ENCODE data around the gene MGAT4A.

The MGAT4A gene

GRCh38 chr2:98648451-98648850, 82.5 kb downstream of the MGAT4A start:
- Mint-ChIP-seq H3K4me1 (peaks cover 47% of the 10 kb centered on the region), H3K36me3 (peaks cover 34% of the 10 kb centered on the region), H3K9me3 (no peaks in the 10 kb centered on the region), H3K4me3 (no peak overlapping the region), H3K27me3 (no peaks in the 10 kb centered on the region), H3K27ac (no peak overlapping the region)
- peak; percentile 56 for ATAC-seq

DNA sequence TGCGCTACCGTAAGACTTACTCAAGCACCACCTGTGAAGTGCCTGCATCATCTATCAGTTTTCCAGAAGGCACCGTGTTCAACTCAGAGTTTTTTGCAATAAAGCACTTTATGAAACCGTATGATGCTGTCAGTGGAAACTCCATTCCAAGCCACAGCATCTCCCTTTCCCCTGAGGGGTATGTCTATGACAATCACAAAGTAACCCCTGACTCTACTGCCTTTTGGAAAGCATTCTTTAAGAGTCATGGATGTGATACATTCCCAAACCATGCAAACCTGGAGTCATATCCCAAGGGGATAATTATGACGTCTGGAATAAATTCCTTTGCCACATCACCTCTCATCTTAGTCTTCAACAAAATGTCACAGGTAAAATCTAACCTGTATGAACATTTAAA, 83.3 kb downstream of the MGAT4A start:
- Mint-ChIP-seq H3K27me3 (no peaks in the 10 kb centered on the region), H3K36me3 (peaks cover 28% of the 10 kb centered on the region), H3K4me1 (peaks cover 40% of the 10 kb centered on the region), H3K27ac (no peak overlapping the region), H3K4me3 (no peak overlapping the region), H3K9me3 (no peaks in the 10 kb centered on the region)
- no peak for ATAC-seq

DNA sequence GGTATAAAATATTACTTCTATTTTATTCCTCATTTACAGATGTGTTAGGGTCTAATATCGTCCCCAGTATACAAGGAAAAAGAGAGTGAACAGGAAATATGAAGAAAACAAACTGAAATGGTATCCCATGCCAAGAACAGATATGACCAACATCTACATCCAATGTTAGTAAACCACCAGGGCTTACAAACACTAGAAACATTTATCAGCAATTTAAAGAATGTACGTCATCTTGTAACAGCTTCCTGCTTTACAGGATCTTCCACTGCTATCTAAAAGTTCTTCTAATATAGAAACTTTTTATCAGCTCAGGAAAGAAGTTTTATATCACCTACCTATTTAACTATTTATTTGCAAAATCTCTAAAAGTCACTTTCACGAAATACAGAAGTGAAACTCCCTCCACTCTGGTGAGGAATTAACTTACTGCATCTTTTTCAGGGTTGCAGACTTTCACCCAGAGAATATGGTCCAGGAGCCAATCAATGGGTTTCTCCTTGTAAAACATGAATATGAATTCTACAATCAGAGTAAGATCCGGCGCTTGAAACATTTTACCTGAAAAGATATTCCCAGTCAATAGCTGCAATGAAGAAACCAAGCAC, 87.3 kb downstream of the MGAT4A start:
- no peak for ATAC-seq
- Mint-ChIP-seq H3K27me3 (no peaks in the 10 kb centered on the region), H3K4me1 (peaks cover 7% of the 10 kb centered on the region), H3K27ac (no peak overlapping the region), H3K36me3 (peaks cover 12% of the 10 kb centered on the region), H3K4me3 (no peak overlapping the region), H3K9me3 (no peaks in the 10 kb centered on the region)

DNA sequence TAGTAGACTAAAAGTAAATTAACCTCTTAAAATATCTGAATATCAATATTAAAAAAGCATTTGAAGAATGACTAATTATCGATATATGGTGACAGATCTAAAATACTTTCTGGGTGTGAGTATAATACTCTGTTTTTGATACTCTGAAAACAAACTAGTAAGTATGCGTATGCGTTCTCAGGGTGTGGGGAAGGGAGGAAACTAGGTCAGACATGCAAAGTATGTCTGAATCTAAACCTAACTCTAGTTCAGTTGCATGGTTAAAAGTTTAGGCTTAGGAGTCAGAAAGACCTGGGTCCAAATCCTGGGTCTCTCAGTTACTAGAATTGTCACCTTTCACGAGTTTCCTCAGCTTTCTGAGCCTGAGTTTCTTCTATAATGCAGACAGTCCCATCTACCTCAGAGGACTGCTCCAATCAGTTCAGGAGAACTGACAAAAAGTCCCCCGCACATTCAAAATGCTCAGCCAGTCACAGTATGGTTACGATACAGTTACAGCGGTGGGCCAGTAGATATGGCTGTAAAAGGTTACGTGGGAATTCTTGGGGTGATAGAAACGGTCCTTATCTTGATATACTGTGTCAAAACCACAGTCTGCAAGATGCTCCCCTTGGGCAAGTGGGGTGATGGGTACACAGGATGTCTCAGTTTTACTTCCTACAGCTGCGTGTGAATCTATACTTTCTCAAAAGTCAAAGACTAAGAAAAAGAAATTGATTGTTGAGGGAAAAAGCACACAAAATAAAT, 93.4 kb downstream of the MGAT4A start:
- ATAC-seq, result peak; percentile 91
- Mint-ChIP-seq H3K27me3 (no peaks in the 10 kb centered on the region), H3K27ac (peak overlapping the region; percentile 87), H3K36me3 (peaks cover 23% of the 10 kb centered on the region), H3K9me3 (no peaks in the 10 kb centered on the region), H3K4me1 (peaks cover 7% of the 10 kb centered on the region), H3K4me3 (peak overlapping the region; percentile 27)

- H3K36me3 Mint-ChIP-seq, result peaks cover 27% of the 10 kb centered on the region
- peak overlapping the region; percentile 25 for H3K27ac Mint-ChIP-seq
- H3K4me1 Mint-ChIP-seq, result peaks cover 7% of the 10 kb centered on the region
- no peaks in the 10 kb centered on the region for H3K27me3 Mint-ChIP-seq
- no peaks in the 10 kb centered on the region for H3K9me3 Mint-ChIP-seq
- no peak overlapping the region for H3K4me3 Mint-ChIP-seq
- no peak for ATAC-seq
Observed at GRCh38 chr2:98634406-98635092, 96.4 kb downstream of the MGAT4A start.

GRCh38 chr2:98632351-98632750, 98.6 kb downstream of the MGAT4A start:
- Mint-ChIP-seq H3K4me1 (peaks cover under 1% of the 10 kb centered on the region), H3K27ac (no peak overlapping the region), H3K27me3 (no peaks in the 10 kb centered on the region), H3K4me3 (no peak overlapping the region), H3K9me3 (no peaks in the 10 kb centered on the region), H3K36me3 (peaks cover 27% of the 10 kb centered on the region)
- no peak for ATAC-seq

DNA sequence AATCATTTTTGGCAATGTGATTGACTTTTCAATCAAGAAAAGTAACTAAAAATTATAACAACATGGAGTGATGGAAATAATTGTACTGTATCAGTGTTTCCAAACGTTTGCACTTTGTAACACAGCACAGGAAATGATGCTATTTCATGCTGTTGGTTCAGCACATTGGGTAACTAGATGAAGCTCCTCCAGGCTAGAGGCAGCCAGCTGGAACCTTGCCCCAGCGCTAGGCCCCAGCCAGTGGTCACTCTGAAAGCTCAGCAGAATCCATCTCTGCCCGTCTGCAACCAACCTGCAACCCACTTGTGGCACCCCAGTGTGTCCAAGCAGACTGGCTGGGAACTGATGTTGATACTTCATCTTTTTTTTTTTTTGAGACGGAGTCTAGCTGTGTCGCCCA, 107.3 kb downstream of the MGAT4A start:
- H3K36me3 Mint-ChIP-seq, result peaks cover 7% of the 10 kb centered on the region
- no peaks in the 10 kb centered on the region for H3K27me3 Mint-ChIP-seq
- no peak overlapping the region for H3K27ac Mint-ChIP-seq
- no peak overlapping the region for H3K4me3 Mint-ChIP-seq
- H3K9me3 Mint-ChIP-seq, result no peaks in the 10 kb centered on the region
- H3K4me1 Mint-ChIP-seq, result no peaks in the 10 kb centered on the region
- ATAC-seq, result no peak

- peaks cover 42% of the 10 kb centered on the region for H3K36me3 Mint-ChIP-seq
- no peaks in the 10 kb centered on the region for H3K9me3 Mint-ChIP-seq
- no peak overlapping the region for H3K27ac Mint-ChIP-seq
- ATAC-seq, result no peak
- H3K4me1 Mint-ChIP-seq, result peaks cover 26% of the 10 kb centered on the region
- H3K4me3 Mint-ChIP-seq, result no peak overlapping the region
- H3K27me3 Mint-ChIP-seq, result no peaks in the 10 kb centered on the region
Observed at GRCh38 chr2:98617149-98617548, 113.8 kb downstream of the MGAT4A start.

DNA sequence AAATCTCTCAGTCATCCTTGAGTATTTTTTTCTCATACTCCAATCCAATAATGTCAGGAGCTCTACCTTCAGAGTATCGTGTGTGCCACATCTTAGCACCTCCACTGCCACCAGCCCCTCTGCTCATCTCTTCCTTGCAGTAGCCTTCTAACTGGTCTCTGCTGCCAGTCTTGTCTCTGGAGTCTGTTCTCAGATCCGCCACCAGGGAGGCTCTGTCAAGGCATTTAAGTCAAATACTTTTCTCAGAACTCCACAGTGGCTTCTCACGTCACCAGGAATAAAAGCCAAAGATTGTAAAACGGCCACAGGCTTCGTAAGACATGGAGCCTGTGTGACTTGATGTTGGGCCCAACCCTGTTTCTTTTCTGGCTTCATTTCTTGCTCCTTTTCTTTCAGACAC, 115.5 kb downstream of the MGAT4A start:
- Mint-ChIP-seq H3K4me1 (peaks cover 35% of the 10 kb centered on the region), H3K27me3 (no peaks in the 10 kb centered on the region), H3K4me3 (no peak overlapping the region), H3K27ac (peak overlapping the region; percentile 14), H3K9me3 (no peaks in the 10 kb centered on the region), H3K36me3 (peaks cover 42% of the 10 kb centered on the region)
- ATAC-seq, result no peak

DNA sequence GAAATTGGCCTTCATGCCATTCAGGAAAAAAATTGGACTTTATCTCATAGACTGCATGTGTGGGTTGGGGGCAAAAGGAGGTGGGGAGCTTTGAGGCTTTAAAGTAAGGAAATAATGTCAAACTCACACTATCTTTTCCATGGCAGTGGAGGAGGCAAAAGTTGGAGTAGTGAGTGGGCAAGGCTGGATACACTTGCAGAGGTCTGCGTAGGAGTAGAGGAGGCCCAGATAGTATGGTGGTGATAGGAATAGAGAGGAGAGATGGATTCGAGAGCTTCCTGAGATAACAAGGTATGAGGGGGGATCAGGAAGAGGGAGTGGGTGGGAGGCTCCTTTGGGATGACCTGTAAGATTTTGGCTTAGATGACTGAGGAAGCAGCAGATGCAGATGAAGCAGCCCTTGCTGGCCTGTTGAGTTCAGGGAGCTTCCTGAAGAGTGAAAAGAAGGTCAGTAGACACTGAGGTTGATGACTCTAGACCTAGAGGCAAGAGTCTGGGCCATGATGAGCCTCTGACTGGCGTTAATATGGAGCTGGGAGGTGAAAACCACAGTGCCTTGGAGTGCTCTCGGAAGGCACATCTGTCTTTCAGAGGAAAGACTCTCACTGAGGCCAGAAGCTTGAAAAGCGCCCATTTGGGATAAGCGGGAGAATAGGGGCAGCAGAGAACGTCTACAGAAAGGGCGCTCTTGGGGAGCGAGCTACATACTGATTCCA, 116.8 kb downstream of the MGAT4A start:
- Mint-ChIP-seq H3K27me3 (no peaks in the 10 kb centered on the region), H3K36me3 (peaks cover 42% of the 10 kb centered on the region), H3K4me3 (no peak overlapping the region), H3K9me3 (no peaks in the 10 kb centered on the region), H3K27ac (no peak overlapping the region), H3K4me1 (peaks cover 43% of the 10 kb centered on the region)
- no peak for ATAC-seq

DNA sequence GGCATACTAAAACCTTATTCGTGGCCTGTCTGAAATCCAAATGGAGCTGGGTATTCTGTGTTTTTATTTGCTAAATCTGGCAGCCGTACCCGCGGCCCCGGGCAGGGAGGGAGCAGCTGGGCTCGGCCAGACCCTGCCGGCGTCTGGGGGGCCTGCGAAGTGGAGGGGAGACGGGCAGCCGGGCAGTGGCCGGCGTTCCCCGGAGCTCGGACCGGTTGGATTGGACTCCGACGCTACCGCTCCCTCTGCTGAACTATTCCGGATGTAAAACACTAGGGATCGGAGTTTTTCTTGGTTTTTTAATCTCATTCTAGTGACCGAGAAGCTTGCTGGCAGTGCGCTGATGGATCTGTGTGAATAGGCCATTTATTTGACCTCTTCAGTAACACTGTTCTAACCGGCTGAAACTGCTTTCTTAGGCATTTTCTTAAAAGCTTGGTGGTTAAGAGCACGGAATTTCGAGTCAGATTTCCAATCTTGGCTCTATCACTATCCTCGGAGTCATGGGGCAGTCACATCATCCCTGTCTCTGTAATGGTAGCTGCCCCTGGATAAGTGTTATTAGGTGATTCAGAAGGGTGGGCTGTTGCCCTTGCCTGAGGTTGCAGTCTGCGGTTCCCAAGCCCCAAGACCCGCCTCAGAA, 121.8 kb downstream of the MGAT4A start:
- peaks cover 55% of the 10 kb centered on the region for H3K4me1 Mint-ChIP-seq
- H3K36me3 Mint-ChIP-seq, result peaks cover 11% of the 10 kb centered on the region
- H3K27me3 Mint-ChIP-seq, result no peaks in the 10 kb centered on the region
- ATAC-seq, result peak; percentile 17
- peak overlapping the region; percentile 84 for H3K4me3 Mint-ChIP-seq
- no peaks in the 10 kb centered on the region for H3K9me3 Mint-ChIP-seq
- peak overlapping the region; percentile 97 for H3K27ac Mint-ChIP-seq

GRCh38 chr2:98608116-98608961, 122.6 kb downstream of the MGAT4A start, which contains the start of the genes COA5 and UNC50:
Gene COA5, minus strand, starts transcription at chr2:98608512. Its CDS starts 107 bp downstream, at chr2:98608405.
Gene UNC50, plus strand, starts transcription at chr2:98608589. Its CDS starts 1,171 bp downstream, at chr2:98609760.
- ATAC-seq, result peak; percentile 93
- Mint-ChIP-seq H3K27me3 (no peaks in the 10 kb centered on the region), H3K9me3 (no peaks in the 10 kb centered on the region), H3K4me1 (peaks cover 48% of the 10 kb centered on the region), H3K36me3 (peaks cover 11% of the 10 kb centered on the region), H3K4me3 (peak within 1 kb of the TSS; percentile 84), H3K27ac (peak within 1 kb of the TSS; percentile 97)

DNA sequence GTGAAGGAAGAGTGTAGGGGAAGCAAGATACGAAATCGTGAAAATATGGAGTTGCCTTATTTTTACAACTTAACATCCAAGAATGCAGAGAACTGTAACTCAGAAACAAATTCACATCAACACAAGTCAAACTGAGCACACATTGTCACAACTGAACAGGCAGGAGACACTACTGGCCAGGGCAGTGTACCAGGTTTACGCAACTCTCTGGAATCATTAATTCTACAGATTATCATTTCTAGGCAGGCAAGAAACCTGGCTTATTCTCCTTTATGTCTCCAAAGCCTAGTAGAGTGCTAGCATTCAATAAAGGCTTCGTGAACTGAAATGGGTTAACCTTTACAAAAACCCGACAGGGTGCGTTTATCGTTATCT, 123.2 kb downstream of the MGAT4A start:
- Mint-ChIP-seq H3K4me1 (peaks cover 44% of the 10 kb centered on the region), H3K27ac (peak overlapping the region; percentile 97), H3K27me3 (no peaks in the 10 kb centered on the region), H3K36me3 (peaks cover 8% of the 10 kb centered on the region), H3K9me3 (no peaks in the 10 kb centered on the region), H3K4me3 (peak overlapping the region; percentile 84)
- no peak for ATAC-seq

- H3K27ac Mint-ChIP-seq, result peak overlapping the region; percentile 97
- peaks cover 44% of the 10 kb centered on the region for H3K4me1 Mint-ChIP-seq
- H3K4me3 Mint-ChIP-seq, result peak overlapping the region; percentile 84
- no peaks in the 10 kb centered on the region for H3K27me3 Mint-ChIP-seq
- H3K9me3 Mint-ChIP-seq, result no peaks in the 10 kb centered on the region
- peaks cover 8% of the 10 kb centered on the region for H3K36me3 Mint-ChIP-seq
- no peak for ATAC-seq
Observed at GRCh38 chr2:98607104-98607503, 123.8 kb downstream of the MGAT4A start.
